ENCODE results near the gene FARS2.

DNA sequence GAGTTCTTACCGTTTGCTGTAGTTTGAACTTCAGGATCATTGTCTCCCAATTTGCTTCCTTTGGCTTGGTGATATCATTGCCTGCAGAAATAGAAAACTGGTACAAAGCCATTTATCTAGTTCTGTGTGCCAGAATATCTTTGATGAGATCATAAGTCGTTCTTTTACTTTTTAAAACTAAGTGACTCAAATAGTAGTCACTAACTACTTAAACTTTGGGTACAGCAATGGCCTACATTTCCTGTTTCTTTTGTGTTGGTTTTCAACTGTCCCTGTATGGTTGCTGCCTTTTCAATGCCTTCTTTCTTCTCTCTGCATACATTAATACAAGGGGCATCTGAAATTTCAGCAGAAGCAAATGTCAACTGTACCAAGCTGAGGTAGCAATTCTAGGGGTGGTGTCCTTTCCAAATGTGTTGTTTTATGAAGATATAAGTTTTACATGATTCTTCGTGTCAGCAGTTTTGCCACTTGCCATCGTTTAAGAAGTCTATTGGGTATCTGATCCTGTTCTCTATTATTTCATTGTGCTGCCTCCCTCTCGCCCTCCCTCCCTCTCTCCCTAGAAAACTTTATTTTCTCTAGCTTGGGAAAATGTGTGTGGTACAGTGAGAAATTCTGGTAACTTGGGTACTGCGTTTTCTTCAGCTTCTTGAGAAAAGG lies 238.5 kb downstream of the FARS2 start:
- TF ChIP-seq EP300 (IDR thresholded peaks at IDR 0.05) (no peak), POLR2A (IDR thresholded peaks at IDR 0.05) (no peak)
- TF ChIP-seq, protein P1, sequence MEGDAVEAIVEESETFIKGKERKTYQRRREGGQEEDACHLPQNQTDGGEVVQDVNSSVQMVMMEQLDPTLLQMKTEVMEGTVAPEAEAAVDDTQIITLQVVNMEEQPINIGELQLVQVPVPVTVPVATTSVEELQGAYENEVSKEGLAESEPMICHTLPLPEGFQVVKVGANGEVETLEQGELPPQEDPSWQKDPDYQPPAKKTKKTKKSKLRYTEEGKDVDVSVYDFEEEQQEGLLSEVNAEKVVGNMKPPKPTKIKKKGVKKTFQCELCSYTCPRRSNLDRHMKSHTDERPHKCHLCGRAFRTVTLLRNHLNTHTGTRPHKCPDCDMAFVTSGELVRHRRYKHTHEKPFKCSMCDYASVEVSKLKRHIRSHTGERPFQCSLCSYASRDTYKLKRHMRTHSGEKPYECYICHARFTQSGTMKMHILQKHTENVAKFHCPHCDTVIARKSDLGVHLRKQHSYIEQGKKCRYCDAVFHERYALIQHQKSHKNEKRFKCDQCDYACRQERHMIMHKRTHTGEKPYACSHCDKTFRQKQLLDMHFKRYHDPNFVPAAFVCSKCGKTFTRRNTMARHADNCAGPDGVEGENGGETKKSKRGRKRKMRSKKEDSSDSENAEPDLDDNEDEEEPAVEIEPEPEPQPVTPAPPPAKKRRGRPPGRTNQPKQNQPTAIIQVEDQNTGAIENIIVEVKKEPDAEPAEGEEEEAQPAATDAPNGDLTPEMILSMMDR (IDR thresholded peaks at IDR 0.05), result no peak
